Measurements from ENCODE around the gene RABL2B. TPM values are rescaled to one million over a fixed set of nuclear protein-coding genes. Genes with fewer than 3 reads are reported as not detected.
"Not testable (repeated sequence)": the region's sequence is repeated elsewhere in the genome, so short reads cannot be mapped to it uniquely, and the experiment has no call there.

The RABL2B gene
- total RNA-seq, 1 donor from 2014 or later, result 52.9 TPM

DNA sequence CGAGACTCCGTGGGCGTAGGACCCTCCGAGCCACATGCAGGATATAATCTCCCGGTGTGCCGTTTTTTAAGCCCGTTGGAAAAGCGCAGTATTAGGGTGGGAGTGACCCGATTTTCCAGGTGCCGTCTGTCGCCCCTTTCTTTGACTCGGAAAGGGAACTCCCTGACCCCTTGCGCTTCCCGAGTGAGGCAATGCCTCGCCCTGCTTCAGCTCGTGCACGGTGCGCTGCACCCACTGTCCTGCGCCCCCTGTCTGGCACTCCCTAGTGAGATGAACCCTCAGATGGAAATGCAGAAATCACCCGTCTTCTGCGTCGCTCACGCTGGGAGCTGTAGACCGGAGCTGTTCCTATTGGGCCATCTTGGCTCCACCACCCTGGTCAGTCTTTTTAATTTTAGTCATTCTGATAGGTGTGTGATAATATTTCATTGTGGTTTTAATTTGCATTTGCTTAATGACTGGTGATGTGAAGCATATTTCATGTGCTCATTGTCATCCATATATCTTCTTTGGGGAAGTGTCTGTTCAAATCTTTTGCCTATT, 26.4 kb downstream of the RABL2B start:
- not testable (repeated sequence) for H3K27me3 Mint-ChIP-seq (ENCODE audit: low read depth); H3K9me3 Mint-ChIP-seq; H3K36me3 Mint-ChIP-seq (ENCODE audit: low read depth); H3K4me1 Mint-ChIP-seq
- Mint-ChIP-seq H3K4me3 (peak overlapping the region; percentile 96), H3K27ac (ENCODE audit: unreplicated experiment) (peak overlapping the region; percentile 98)
- peak; percentile 51 for DNase-seq (ENCODE audit: low read depth, low spot score)
- TF ChIP-seq, protein P1, sequence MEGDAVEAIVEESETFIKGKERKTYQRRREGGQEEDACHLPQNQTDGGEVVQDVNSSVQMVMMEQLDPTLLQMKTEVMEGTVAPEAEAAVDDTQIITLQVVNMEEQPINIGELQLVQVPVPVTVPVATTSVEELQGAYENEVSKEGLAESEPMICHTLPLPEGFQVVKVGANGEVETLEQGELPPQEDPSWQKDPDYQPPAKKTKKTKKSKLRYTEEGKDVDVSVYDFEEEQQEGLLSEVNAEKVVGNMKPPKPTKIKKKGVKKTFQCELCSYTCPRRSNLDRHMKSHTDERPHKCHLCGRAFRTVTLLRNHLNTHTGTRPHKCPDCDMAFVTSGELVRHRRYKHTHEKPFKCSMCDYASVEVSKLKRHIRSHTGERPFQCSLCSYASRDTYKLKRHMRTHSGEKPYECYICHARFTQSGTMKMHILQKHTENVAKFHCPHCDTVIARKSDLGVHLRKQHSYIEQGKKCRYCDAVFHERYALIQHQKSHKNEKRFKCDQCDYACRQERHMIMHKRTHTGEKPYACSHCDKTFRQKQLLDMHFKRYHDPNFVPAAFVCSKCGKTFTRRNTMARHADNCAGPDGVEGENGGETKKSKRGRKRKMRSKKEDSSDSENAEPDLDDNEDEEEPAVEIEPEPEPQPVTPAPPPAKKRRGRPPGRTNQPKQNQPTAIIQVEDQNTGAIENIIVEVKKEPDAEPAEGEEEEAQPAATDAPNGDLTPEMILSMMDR (conservative IDR thresholded peaks at IDR 0.05), result peak; percentile 49

DNA sequence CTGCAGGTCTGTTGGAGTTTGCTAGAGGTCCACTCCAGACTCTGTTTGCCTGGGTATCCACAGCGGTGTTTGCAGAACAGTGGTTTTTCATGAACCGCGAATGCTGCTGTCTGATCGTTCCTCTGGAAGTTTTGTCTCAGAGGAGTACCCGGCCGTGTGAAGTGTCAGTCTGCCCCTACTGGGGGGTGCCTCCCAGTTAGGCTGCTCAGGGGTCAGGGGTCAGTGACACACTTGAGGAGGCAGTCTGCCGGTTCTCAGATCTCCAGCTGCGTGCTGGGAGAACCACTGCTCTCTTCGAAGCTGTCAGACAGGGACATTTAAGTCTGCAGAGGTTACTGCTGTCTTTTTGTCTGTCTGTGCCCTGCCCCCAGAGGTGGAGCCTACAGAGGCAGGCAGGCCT, 27.0 kb downstream of the RABL2B start:
- H3K36me3 Mint-ChIP-seq (ENCODE audit: low read depth); H3K27me3 Mint-ChIP-seq (ENCODE audit: low read depth); DNase-seq (ENCODE audit: low read depth, low spot score); H3K4me1 Mint-ChIP-seq; H3K9me3 Mint-ChIP-seq; H3K27ac Mint-ChIP-seq (ENCODE audit: unreplicated experiment): not testable (repeated sequence)
- peak overlapping the region; percentile 96 for H3K4me3 Mint-ChIP-seq

DNA sequence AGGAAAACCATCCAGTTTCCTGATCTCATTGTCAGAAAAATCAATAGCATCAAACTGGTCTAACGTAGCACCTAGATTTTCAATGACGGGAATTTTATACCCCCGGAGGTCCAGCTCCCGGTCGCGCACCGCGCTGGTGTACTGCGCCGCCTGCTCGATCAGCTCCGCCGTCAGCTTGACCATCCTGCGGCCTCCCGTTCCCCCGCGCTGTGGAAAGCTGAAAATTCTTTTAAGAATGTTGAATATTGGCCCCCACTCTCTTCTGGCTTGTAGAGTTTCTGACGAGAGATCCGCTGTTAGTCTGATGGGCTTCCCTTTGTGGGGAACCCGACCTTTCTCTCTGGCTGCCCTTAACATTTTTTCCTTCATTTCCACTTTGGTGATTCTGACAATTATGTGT, 28.2 kb downstream of the RABL2B start:
- H3K4me3 Mint-ChIP-seq, result peak overlapping the region; percentile 44
- H3K27ac Mint-ChIP-seq (ENCODE audit: unreplicated experiment); DNase-seq (ENCODE audit: low read depth, low spot score); H3K9me3 Mint-ChIP-seq; H3K36me3 Mint-ChIP-seq (ENCODE audit: low read depth); H3K27me3 Mint-ChIP-seq (ENCODE audit: low read depth); H3K4me1 Mint-ChIP-seq: not testable (repeated sequence)

DNA sequence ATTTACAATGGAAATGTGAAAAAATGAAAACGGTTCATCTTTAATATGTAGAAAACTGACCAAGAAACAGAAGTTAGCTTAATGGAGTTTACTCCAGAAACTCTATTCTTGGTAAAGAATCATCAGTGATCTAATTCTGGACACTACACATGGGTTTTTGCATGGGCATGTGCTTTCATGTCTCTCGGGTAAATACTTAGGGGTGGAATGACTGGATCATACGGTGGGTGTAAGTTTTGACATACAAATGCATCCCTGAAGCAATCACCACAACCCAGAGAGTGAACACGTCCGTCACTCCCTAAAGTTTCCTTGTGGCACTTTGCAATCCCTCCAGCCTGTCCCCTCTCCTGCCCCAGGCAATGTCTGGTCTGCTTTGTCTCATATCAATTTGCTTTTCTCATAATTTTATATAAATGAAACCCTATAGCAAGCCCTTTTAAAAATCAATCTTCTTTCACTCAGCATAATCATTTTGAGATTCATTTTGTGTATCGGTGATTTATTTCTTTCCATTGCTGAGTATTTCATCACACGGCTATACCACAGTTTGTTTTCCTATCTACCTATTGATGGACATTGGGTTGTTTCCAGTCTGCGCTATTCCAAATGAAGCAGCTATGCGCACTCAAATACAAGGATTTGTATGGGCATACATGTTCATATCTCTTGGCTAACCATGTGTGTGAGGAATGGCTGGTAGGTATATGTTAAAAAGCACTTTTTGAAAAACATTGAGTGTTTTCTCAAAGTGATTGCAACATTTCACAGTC, 33.9 kb downstream of the RABL2B start:
- DNase-seq (ENCODE audit: low read depth, low spot score); H3K27ac Mint-ChIP-seq (ENCODE audit: unreplicated experiment); H3K4me1 Mint-ChIP-seq; H3K4me3 Mint-ChIP-seq; H3K9me3 Mint-ChIP-seq; H3K36me3 Mint-ChIP-seq (ENCODE audit: low read depth): not testable (repeated sequence)
- H3K27me3 Mint-ChIP-seq (ENCODE audit: low read depth), result peaks cover 17% of the 10 kb centered on the region

DNA sequence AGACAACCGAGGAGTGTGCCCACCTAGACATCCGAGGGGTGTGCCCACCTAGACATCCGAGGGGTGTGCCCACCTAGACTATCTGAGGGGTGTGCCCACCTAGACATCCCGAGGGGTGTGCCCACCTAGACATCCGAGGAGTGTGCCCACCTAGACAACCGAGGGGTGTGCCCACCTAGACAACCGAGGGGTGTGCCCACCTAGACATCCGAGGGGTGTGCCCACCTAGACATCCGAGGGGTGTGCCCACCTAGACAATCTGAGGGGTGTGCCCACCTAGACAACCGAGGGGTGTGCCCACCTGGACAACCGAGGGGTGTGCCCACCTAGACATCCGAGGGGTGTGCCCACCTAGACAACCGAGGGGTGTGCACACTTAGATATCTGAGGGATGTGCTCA, 34.8 kb downstream of the RABL2B start:
- H3K9me3 Mint-ChIP-seq; H3K36me3 Mint-ChIP-seq (ENCODE audit: low read depth); H3K4me1 Mint-ChIP-seq; H3K27ac Mint-ChIP-seq (ENCODE audit: unreplicated experiment); H3K4me3 Mint-ChIP-seq; DNase-seq (ENCODE audit: low read depth, low spot score): not testable (repeated sequence)
- H3K27me3 Mint-ChIP-seq (ENCODE audit: low read depth), result peaks cover 16% of the 10 kb centered on the region

DNA sequence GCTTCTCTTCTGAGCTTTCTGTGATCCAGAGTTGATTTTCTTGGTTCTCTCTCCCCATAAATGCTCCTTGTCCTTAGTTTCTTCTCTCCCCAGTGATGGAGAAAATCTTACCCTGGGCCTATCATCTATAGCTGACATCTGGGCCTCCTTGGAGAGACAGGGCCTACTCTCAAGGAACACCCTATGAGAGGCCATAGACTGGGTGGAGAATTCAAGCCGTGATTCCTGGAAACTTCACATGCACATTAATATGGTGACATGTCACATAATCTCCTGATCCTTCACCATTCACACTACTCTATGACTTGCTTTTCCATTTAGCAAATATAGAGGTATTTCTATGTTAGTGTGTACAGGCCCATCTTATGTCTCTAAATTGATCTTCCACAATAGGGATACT, 35.9 kb downstream of the RABL2B start:
- H3K27me3 Mint-ChIP-seq (ENCODE audit: low read depth); H3K4me3 Mint-ChIP-seq; H3K36me3 Mint-ChIP-seq (ENCODE audit: low read depth); DNase-seq (ENCODE audit: low read depth, low spot score); H3K4me1 Mint-ChIP-seq; H3K27ac Mint-ChIP-seq (ENCODE audit: unreplicated experiment); H3K9me3 Mint-ChIP-seq: not testable (repeated sequence)

DNA sequence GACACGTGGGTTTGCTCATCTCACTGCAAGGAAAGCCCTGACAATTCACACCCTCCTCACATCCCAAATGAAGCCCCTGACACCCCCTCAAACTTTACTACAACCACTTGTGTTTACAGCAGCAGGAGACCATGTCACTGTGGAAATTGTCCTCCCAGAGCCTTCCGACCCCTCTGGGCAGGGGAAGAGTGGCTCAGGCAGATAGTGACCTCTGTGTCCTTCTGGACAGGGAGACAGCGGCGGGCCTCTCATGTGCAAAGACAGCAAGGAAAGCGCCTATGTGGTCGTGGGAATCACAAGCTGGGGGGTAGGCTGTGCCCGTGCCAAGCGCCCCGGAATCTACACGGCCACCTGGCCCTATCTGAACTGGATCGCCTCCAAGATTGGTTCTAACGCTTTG, 39.0 kb downstream of the RABL2B start:
- H3K4me1 Mint-ChIP-seq; H3K36me3 Mint-ChIP-seq (ENCODE audit: low read depth); H3K9me3 Mint-ChIP-seq; H3K4me3 Mint-ChIP-seq; H3K27ac Mint-ChIP-seq (ENCODE audit: unreplicated experiment); DNase-seq (ENCODE audit: low read depth, low spot score): not testable (repeated sequence)
- H3K27me3 Mint-ChIP-seq (ENCODE audit: low read depth), result peaks cover 14% of the 10 kb centered on the region

DNA sequence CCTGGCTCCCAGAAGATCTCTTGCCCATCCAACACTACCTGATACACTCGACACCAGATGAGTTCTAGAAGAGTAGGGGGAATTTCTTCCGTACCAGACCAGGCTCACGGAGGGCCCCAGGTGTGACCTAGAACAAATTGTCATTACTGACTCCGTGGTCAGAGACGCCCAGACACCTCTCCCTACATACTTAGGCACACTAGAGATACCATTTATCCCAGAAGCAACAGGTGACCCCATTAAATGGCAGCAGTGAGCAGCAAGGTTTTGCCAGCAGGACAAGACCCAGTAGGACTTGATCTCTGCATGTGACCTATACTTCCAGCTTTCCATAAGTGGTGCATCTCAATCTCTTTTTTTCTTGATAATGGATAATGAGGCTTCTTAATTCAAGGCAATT, 42.7 kb downstream of the RABL2B start:
- H3K36me3 Mint-ChIP-seq (ENCODE audit: low read depth); H3K4me1 Mint-ChIP-seq; H3K4me3 Mint-ChIP-seq; H3K27ac Mint-ChIP-seq (ENCODE audit: unreplicated experiment); H3K9me3 Mint-ChIP-seq; DNase-seq (ENCODE audit: low read depth, low spot score): not testable (repeated sequence)
- peaks cover 29% of the 10 kb centered on the region for H3K27me3 Mint-ChIP-seq (ENCODE audit: low read depth)

DNA sequence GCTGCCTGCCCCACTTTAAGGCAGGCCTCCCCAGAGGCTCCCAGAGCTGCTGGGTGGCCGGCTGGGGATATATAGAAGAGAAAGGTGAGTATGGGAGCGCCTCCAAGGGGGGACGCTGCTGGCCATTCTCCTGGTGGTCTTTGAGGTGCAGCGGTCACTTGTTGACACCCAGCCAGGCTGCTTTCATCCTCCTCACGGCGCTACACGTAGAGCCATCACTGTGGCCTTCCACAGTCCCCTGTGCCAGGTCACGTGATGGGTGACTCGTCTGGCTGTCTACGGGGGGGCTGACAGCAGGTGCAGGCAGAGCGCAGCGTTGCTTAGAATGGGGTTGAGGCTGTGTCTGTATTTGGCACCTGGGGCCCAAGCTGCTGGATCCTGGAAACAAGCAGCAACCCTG, 43.5 kb downstream of the RABL2B start:
- Mint-ChIP-seq H3K4me3 (no peak overlapping the region), H3K9me3 (no peaks in the 10 kb centered on the region), H3K4me1 (no peaks in the 10 kb centered on the region), H3K36me3 (ENCODE audit: low read depth) (no peaks in the 10 kb centered on the region), H3K27me3 (ENCODE audit: low read depth) (peaks cover 33% of the 10 kb centered on the region), H3K27ac (ENCODE audit: unreplicated experiment) (no peak overlapping the region)
- TF ChIP-seq, protein P1 (conservative IDR thresholded peaks at IDR 0.05), result no peak
- DNase-seq (ENCODE audit: low read depth, low spot score), result no peak

Data from neural crest cell (in vitro differentiated cells).